ENCODE results near the gene SKI.

The SKI gene

GRCh38 chr1:2344744-2345296 is 116.7 kb downstream of the SKI start:
- no peak overlapping the region for H3K27ac Mint-ChIP-seq
- H3K4me1 Mint-ChIP-seq: no peaks in the 10 kb centered on the region
- no peaks in the 10 kb centered on the region for H3K9me3 Mint-ChIP-seq
- no peak for ATAC-seq
- H3K27me3 Mint-ChIP-seq: no peaks in the 10 kb centered on the region
- H3K36me3 Mint-ChIP-seq: no peaks in the 10 kb centered on the region
- H3K4me3 Mint-ChIP-seq: no peak overlapping the region

- Mint-ChIP-seq H3K36me3 (no peaks in the 10 kb centered on the region), H3K27me3 (no peaks in the 10 kb centered on the region), H3K4me1 (no peaks in the 10 kb centered on the region), H3K4me3 (no peak overlapping the region), H3K9me3 (no peaks in the 10 kb centered on the region), H3K27ac (no peak overlapping the region)
- ATAC-seq: no peak
Observed at GRCh38 chr1:2345297-2346075, 117.4 kb downstream of the SKI start.

GRCh38 chr1:2346691-2347408 is 118.7 kb downstream of the SKI start:
- Mint-ChIP-seq H3K27me3 (no peaks in the 10 kb centered on the region), H3K36me3 (no peaks in the 10 kb centered on the region), H3K4me3 (no peak overlapping the region), H3K27ac (no peak overlapping the region), H3K4me1 (no peaks in the 10 kb centered on the region), H3K9me3 (no peaks in the 10 kb centered on the region)
- ATAC-seq: no peak

GRCh38 chr1:2347409-2347785 is 119.3 kb downstream of the SKI start:
- no peak for ATAC-seq
- Mint-ChIP-seq H3K36me3 (no peaks in the 10 kb centered on the region), H3K4me3 (no peak overlapping the region), H3K27ac (no peak overlapping the region), H3K4me1 (no peaks in the 10 kb centered on the region), H3K9me3 (no peaks in the 10 kb centered on the region), H3K27me3 (no peaks in the 10 kb centered on the region)

GRCh38 chr1:2347896-2348295 is 119.8 kb downstream of the SKI start:
- Mint-ChIP-seq H3K9me3 (no peaks in the 10 kb centered on the region), H3K4me1 (no peaks in the 10 kb centered on the region), H3K27me3 (no peaks in the 10 kb centered on the region), H3K27ac (no peak overlapping the region), H3K36me3 (no peaks in the 10 kb centered on the region), H3K4me3 (no peak overlapping the region)
- ATAC-seq: no peak

GRCh38 chr1:2348346-2349325 is 120.5 kb downstream of the SKI start:
- ATAC-seq: peak; percentile 22
- H3K4me3 Mint-ChIP-seq: no peak overlapping the region
- no peaks in the 10 kb centered on the region for H3K9me3 Mint-ChIP-seq
- peaks cover 3% of the 10 kb centered on the region for H3K4me1 Mint-ChIP-seq
- H3K27me3 Mint-ChIP-seq: no peaks in the 10 kb centered on the region
- H3K27ac Mint-ChIP-seq: no peak overlapping the region
- no peaks in the 10 kb centered on the region for H3K36me3 Mint-ChIP-seq

- Mint-ChIP-seq H3K9me3 (no peaks in the 10 kb centered on the region), H3K27ac (no peak overlapping the region), H3K27me3 (no peaks in the 10 kb centered on the region), H3K4me3 (no peak overlapping the region), H3K4me1 (peaks cover 7% of the 10 kb centered on the region), H3K36me3 (no peaks in the 10 kb centered on the region)
- no peak for ATAC-seq
Observed at GRCh38 chr1:2349806-2350205, 121.7 kb downstream of the SKI start.

DNA sequence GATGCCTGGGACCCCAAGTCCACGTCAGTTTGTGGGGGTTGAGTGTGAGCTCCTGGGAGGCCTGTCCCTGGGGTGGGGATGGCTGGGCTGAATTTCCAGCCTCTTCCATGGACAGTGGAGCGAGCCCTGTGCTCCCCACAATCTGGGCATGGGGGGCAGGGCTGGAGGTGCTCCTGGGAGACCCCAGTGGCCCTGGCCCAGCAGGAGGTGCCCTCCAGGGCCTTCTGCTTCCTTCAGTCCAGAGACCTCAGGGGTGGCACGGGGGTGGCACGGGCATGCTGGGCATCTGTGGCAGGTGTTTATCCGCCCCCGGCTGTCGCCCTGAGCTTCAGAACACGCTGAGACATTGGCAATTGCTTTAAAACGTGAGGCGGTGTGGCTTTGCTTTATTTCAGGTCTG is 122.4 kb downstream of the SKI start:
- H3K27ac Mint-ChIP-seq: no peak overlapping the region
- H3K27me3 Mint-ChIP-seq: no peaks in the 10 kb centered on the region

DNA sequence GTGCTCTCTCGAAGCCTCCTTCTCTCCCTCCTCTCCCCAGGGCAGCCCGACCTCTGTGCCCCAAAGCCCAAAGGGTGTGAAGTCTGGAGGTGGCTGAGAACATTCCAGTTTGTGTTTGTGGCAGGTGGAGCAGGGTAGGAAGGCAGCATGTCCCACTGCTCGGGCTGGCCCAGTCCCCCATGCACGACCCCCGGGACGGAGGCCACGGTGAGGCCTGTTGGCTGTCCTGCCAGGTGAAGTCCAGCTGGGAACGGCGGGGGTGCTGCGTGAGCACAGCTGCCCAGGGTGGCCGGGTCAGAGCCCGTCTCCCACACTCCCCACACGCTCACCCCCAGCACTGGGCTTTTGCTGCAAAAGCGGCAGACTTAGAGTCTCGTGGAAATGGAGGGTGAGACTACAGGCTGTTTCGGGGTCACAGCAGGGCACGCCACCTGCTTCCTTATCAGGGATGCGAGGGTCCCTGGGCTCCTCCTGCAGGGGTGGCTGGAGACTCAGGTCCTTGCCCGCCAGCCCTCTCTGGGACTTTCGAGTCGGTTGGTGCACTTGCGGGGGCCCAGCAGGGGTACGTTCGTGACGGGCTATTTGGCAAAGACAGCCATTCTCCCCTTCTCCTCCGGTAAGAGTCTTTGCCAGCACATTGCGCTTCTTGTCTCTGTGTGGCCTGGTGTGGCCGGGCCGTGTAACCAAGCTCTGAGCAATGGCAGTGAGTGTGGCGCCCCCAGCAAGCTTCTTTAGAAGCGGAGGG is 123.0 kb downstream of the SKI start:
- no peak for ATAC-seq
- Mint-ChIP-seq H3K4me3 (no peak overlapping the region), H3K36me3 (no peaks in the 10 kb centered on the region), H3K4me1 (peaks cover 7% of the 10 kb centered on the region), H3K9me3 (no peaks in the 10 kb centered on the region), H3K27ac (no peak overlapping the region), H3K27me3 (no peaks in the 10 kb centered on the region)

More for the DNA sequence above, 122.4 kb downstream of the SKI start:
- no peaks in the 10 kb centered on the region for H3K9me3 Mint-ChIP-seq
- H3K4me1 Mint-ChIP-seq: peaks cover 7% of the 10 kb centered on the region
- ATAC-seq: no peak
- H3K4me3 Mint-ChIP-seq: no peak overlapping the region
- no peaks in the 10 kb centered on the region for H3K36me3 Mint-ChIP-seq

- no peak for ATAC-seq
Observed at GRCh38 chr1:2351723-2352122, 123.6 kb downstream of the SKI start.

GRCh38 chr1:2352341-2352896 is 124.3 kb downstream of the SKI start:
- peaks cover 7% of the 10 kb centered on the region for H3K4me1 Mint-ChIP-seq
- no peaks in the 10 kb centered on the region for H3K27me3 Mint-ChIP-seq
- no peak overlapping the region for H3K4me3 Mint-ChIP-seq
- ATAC-seq: no peak
- H3K27ac Mint-ChIP-seq: no peak overlapping the region
- no peaks in the 10 kb centered on the region for H3K36me3 Mint-ChIP-seq
- H3K9me3 Mint-ChIP-seq: no peaks in the 10 kb centered on the region

More at GRCh38 chr1:2351723-2352122, 123.6 kb downstream of the SKI start:
- Mint-ChIP-seq H3K36me3 (no peaks in the 10 kb centered on the region), H3K27me3 (no peaks in the 10 kb centered on the region), H3K9me3 (no peaks in the 10 kb centered on the region), H3K4me3 (no peak overlapping the region), H3K27ac (no peak overlapping the region), H3K4me1 (peaks cover 7% of the 10 kb centered on the region)

- Mint-ChIP-seq H3K27me3 (no peaks in the 10 kb centered on the region), H3K27ac (no peak overlapping the region), H3K36me3 (no peaks in the 10 kb centered on the region), H3K9me3 (no peaks in the 10 kb centered on the region), H3K4me1 (peaks cover 7% of the 10 kb centered on the region), H3K4me3 (no peak overlapping the region)
- ATAC-seq: no peak
Observed at GRCh38 chr1:2352897-2353550, 124.9 kb downstream of the SKI start.

DNA sequence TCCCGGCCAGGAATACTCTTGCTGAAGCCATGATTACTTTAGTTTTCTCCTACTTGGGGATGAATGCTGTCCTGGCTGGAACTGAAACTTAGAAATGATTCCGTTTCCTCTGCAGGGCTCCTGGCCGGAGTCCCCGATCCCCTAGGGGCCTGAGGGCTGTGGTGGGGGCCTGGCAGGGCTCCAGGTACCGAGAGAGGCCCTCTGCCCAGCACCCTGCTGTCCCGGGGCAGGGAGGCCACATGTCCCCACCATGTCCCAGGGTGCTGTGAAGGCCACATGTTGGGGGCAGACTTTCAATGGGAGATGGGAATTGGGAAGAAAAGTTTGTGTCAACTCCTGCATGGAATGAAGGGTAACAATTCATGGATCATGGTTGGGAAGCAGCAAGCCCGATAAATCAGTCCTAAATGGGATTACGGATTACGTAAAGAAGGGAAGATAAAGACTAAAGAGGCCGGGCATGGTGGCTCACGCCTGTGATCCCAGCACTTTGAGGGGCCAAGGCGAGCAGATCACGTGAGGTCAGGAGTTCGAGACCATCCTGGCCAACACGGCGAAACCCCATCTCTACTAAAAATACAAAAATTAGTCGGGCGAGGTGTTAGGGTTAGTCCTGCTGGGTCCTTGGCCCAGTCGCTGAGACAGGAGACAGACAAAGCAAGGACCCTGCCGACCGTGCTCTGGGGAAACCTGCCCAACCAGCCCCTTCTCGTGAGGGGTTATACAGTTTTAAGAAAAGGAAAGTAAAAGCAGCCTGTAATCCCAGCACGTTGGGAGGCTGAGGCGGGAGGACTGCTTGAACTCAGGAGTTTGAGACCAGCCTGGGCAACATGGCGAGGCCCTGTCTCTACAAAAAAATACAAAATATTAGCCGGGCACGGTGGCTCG is 125.7 kb downstream of the SKI start:
- Mint-ChIP-seq H3K4me1 (peaks cover 7% of the 10 kb centered on the region), H3K36me3 (no peaks in the 10 kb centered on the region), H3K9me3 (no peaks in the 10 kb centered on the region), H3K27ac (no peak overlapping the region), H3K4me3 (no peak overlapping the region), H3K27me3 (no peaks in the 10 kb centered on the region)
- ATAC-seq: no peak
